NCI-H2107 (cell line): ENCODE results near the gene TP53TG5.

ENCODE experiments used
- DNase-seq: peaks from one replicate; lab custom pipeline; 2025; lab: John Stamatoyannopoulos, UW

TP53TG5 gene

DNA sequence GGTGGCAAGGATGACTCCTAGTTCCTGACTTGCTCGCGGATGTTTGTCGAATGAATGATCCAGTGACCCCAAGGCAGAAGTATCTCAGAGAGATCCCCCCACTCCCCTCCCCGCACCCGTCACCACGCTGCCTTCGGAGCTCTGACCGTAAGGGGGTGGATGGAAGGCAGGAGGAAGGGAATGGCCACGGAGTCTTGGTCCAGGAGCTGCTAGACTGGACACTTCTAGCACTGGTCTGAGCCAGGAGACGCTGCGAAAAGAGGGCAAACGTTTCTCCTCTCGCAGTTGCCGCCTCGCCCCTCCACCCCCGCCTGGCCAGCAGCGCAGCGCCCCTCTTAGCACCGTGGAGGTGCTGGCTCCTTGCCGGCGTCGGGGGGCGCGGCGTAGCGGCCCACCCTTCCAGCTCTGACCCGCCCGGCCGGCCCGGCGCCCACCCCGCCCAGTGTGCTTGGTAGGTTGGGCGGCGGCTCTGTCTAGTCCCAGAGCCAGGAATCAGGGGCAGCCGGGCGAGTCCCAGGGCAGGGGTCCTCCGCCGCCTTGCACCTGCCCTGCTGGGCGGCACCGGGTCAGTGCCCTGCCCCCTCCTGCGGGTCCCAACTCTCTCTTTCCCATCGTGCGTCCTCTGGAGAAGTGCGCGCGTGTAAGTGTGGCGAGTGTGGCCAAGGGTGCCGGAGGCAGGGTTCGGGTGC, 27.6 kb upstream of the TP53TG5 start:
- no peak for DNase-seq

DNA sequence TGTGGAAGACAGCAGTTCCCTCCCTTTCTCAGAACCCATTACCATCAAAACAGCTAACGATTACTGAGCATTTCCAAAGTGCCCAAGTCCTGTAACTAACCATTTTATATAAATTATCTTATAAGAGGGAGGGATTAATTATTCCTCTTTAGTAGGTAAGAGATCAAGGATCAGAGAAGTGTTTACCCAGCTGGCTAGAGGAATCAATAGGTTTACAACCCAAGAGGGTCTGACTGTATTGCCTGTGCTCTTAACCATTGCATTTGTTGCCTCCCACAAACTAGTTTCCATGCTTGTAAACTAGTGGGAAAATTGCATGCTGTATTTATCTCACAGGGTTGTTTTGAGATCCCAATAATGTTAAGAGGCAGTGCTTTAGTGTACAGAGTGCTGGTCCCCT, 26.3 kb upstream of the TP53TG5 start:
- no peak for DNase-seq

- DNase-seq, result no peak
These were observed 24.8 kb upstream of the TP53TG5 start for GRCh38 chr20:45402946-45403345.

DNA sequence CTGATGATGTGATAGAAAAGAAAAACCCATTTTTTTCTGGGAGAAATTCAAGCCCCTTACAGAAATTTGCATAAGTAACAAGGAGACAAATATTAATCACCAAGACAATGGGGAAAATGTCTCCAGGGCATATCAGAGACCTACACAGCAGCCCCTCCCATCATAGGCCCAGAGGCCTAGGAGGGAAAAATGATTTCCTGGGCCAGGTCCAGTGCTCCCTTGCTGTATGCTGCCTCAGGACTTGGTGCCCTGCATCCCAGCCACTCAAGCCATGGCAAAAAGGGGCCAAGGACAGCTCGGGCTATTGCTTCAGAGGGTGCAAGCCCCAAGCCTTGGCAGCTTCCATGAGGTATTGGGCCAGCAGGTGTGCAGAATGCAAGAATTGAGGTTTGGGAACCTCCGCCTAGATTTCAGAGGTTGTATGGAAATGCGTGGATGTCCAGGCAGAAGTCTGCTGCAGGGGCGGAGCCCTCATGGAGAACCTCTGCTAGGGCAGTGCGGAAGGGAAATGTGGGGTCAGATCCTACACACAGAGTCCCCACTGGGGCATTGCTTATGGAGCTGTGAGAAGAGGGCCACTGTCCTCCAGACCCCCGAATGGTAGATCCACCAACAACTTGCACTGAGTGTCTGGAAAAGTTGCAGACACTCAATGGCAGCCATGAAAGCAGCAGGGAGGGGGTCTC, 22.4 kb upstream of the TP53TG5 start:
- DNase-seq, result no peak

GRCh38 chr20:45399018-45399417, 20.9 kb upstream of the TP53TG5 start:
- DNase-seq, result no peak

DNA sequence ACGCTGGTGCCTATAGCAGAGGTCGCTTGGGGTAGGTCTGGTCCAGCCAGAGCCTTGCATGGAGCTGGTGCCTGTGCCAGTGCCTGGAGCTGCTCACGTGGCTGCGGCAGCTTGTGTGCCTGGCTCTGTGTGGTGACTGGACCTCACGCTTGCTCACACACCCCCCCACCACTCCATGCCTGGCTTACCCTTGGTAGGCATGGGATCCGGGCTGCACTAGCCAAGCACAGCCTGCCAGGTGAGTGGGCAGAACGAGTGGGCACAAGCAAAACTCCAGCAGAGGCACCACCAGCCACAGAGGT, 16.9 kb upstream of the TP53TG5 start:
- DNase-seq, result no peak

DNA sequence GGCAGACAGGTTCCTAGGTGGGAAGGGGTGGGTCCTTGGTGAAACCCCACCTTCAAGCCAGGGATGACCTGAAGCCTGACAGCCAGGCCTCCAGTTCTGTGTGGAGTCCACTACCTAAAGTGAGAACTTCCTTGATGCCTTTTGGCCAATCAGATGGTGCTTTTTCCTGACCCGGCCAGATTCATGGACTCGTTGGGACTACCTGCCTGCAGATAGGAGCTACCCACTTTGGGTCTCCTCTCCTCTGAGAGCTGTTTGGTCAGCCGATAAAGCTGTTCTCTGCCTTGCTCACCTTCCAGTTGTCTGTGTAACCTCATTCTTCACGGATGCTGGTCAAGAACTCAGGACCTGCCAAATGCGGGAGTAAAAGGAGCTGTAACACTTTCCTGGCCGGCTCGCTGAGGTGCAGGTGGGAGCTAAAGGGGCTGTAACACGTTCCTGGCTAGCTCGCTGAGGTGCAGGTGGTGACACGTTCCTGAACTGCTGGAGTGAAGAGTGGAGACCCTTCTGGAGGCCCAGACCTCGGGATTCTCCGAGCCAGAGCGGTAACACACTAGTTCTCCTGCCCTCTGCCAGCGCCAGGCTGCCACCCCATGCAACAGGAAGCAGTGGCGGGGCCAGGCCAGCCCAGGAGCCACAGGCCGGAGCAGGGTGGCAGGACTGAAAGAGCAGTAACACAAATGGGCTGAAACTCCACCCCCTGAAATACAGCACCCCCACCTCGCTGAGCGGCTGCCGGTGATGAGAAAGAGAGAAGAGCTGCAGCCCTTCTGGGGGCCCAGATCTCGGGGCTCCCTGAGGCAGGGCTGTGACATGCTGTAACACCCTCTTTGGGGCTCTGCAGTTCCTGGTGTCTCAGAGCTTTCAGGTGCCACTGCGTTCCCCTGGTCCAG, 16.3 kb upstream of the TP53TG5 start:
- DNase-seq, result no peak

DNA sequence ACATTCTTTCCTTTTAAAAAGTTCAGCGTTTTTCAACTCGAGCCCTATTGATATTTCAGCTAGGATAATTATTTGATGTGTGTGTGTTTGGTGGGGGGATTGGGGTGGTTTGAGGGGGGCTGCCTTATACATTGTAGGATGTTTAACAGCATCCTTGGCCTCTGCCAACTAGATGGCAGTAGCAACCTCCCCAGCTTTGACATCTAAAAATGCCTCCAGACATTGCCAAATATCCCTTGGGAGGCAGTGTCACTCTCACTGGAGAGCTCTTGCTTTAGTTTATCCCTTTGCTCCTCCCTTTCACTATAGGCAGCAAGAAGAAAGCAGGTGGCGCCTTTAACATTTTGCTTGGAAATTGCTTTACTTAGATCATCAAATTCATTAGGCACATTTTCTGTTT, 14.6 kb upstream of the TP53TG5 start:
- no peak for DNase-seq

DNA sequence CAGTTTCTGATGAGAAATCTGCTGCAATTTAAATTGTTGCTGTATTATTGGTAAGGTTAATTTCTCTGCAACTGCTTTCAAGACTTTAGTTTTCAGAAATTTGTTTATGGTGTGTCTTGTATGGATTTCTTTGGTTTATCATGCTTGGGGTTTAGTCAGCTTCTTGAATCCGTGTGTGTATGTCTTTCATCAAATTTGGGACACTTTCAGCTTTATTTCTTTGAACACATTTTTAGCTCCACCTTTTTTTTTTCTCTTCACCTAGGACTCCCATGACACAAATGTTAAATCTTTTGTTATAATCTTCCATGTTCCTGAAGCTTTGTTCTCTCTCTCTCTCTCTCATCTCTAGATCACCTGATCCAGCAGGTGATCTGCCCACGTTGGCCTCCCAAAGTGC, 13.4 kb upstream of the TP53TG5 start:
- DNase-seq, result no peak

- DNase-seq, result no peak
These were observed 12.8 kb upstream of the TP53TG5 start for GRCh38 chr20:45390931-45391330.

GRCh38 chr20:45387274-45387673, 9.1 kb upstream of the TP53TG5 start:
- DNase-seq, result no peak

GRCh38 chr20:45377269-45377668, 856 bp downstream of the TP53TG5 start:
- no peak for DNase-seq

- no peak for DNase-seq
These were observed 3.2 kb downstream of the TP53TG5 start for GRCh38 chr20:45374966-45375365.

- no peak for DNase-seq
These were observed 4.0 kb downstream of the TP53TG5 start for GRCh38 chr20:45374101-45374467.

- peak; percentile 20 for DNase-seq
These were observed 4.6 kb downstream of the TP53TG5 start for GRCh38 chr20:45373353-45374100.

DNA sequence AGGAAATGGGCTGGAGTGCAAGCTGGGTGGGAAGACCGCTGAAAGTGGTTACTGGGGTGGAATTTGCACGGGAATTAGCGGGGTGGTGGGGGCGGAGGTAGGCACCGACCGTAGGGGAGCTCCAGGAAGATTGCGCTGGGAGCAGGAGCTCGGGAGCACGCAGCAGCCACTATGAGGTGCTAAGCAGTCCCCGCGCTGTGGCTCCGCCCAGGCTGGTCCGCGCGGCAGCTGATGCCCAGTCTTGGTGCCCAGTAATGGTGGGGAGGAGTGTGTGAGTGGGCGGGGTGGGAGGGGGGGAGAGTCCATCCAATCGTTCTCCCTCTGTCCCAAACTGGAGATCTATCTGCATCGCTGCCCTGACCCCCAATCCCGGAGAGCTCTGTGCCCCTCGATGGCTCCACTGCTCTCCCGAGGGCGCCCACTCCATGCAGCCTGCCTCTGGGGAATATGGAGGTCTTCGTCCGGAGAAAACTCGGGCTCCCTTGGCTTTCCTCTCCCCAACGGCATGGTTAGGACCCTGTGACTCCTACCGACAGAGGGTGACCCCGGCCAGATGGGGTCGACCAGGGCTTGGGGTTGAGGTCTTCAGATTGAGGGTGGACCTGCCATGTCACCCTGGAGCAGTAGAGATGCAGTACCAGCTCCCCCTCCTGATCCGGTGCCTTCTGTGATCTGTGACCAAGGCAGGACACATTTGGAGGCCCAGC, 5.3 kb downstream of the TP53TG5 start:
- DNase-seq, result no peak

DNA sequence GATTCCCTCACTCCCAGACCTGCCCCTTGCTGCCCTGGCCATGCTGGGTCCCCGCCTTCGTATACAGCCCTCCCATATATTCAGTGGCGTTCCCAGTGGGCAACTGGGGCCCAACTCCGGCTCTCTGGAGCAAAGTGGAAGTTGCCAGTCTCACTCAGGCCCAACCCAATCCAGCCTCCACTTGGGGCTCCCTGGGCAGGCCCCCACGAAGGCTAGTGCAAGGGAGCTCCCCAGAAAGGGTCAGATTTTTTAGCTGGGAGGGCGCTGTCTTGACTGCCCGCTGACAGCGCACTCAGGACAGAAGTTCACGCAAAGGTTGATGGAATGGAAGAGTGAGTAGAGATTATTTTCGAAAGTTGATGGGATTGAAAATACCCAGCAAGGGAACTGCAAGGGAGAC, 5.9 kb downstream of the TP53TG5 start:
- DNase-seq, result no peak

DNA sequence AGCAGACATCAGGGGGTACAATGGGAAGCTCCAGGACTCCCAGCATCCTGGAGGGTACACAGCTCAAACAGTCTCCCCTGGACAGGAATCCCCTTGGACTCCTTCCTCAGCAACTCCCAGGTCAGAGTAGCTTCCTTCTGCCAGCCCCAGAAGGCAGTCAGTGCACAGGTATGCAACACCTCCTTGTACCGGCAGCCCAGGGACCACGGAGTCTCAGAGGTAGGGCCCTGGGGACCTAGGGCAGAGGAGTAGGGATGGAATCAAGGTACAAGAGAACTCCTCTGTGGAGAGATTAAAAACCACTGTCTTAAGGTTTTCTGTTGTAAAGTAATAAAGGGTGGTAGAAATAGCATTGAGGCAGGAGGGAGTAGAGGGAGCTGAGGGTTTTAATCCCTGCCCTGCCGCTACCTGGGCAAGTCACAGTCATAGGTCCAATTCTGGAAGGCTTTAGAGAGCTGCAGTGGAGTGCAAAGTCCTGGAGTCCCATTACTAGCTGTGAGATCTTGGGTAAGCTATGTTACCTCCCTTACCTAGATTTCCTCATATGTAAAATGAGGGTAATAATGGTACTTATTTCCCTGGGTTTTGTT, 7.5 kb downstream of the TP53TG5 start:
- no peak for DNase-seq

DNA sequence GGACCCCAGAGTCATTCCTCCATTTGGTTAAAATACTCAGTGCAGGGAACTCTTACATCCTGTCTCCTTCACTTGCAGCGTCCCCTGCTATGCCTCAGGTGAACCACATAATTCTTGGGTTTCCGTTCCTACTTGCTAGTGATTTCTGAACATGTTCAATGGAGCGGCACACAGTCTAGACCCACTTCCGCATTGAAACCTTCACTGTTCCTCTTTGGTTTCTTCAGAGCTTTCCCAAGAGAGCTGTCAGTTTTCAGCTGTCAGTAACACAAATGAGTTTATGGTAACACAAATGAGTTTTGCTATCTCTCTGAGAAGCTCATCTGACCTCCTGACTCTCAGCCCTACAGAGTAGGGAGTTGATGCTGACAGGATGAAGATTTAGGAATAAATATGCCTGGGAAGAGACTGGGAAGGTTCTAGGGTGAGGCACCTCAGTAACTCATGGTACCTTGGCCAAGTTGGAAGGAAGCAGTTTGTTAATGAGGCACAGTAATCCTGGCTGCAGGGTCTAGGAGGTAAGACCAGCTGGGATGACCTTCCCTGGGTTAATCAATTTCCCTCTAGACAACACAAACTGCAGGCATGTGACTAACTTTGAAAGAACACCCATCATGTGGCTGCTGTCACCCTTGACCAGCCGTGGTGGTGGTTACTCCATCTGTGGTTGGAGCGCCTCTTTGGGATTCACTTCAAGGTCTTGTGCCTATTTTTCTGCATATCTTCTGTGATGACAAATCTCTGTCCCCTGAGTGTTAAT, 9.7 kb downstream of the TP53TG5 start:
- no peak for DNase-seq

- no peak for DNase-seq
These were observed 11.0 kb downstream of the TP53TG5 start for GRCh38 chr20:45367126-45367525.

DNA sequence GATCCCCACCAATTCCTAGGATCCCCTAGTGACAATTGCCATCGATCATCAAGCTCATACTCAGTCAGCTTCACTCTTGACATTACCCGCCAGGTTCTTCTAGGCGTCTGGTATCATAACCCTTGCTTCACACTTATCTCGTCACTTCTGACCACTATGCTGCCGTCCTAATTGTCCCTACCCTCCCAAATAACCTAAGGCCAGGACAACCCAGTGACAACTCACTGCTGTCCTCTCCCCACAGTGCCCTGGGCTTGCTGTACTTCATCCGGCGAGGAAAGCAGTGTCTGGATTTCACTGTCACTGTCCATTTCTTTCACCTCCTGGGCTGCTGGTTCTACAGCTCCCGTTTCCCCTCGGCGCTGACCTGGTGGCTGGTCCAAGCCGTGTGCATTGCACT, 11.5 kb downstream of the TP53TG5 start:
- DNase-seq, result no peak
